Spinal cord (tissue), 10 donors: ENCODE data around the gene CRMP1. TPM values are rescaled to one million over a fixed set of nuclear protein-coding genes. Genes with fewer than 3 reads are reported as not detected.

Source experiments
- DNase-seq, 6 donors: peaks; one replicate each; pipeline versions ENCODE4 v3.0.0 to v3.0.0-alpha.2; 2013 to 2015; ENCODE audit warnings: low spot score in 6 of 6, low read depth in 4 of 6
- H3K27ac ChIP-seq: one replicate; pipeline ENCODE4 v1.5.1; 2013; ENCODE audit warnings: low read depth, low read length, control low read depth
- H3K27me3 ChIP-seq: one replicate; pipeline ENCODE4 v1.6.1; 2013; ENCODE audit warnings: low read length; ENCODE audit not compliant: control insufficient read depth, insufficient read depth
- H3K36me3 ChIP-seq: one replicate; pipeline ENCODE4 v1.6.1; 2013; ENCODE audit warnings: low read length; ENCODE audit not compliant: control insufficient read depth, insufficient read depth
- H3K4me1 ChIP-seq: one replicate; pipeline ENCODE4 v1.6.1; 2013; ENCODE audit warnings: low read length; ENCODE audit not compliant: control insufficient read depth, insufficient read depth
- H3K4me3 ChIP-seq: one replicate; pipeline ENCODE4 v1.5.1; 2013; ENCODE audit warnings: low read depth, low read length, control low read depth
- H3K9me3 ChIP-seq: one replicate; pipeline ENCODE4 v1.6.1; 2013; ENCODE audit warnings: low read length; ENCODE audit not compliant: control insufficient read depth, insufficient read depth
- WGBS: methylation state at CpG from one replicate; pipeline ENCODE4 v1.1.5; 2013; ENCODE audit warnings: missing lambda C conversion rate; ENCODE audit not compliant: insufficient coverage; 5-methylcytosine and 5-hydroxymethylcytosine counted together
- polyA plus RNA-seq, 2 donors: library from polyadenylated mRNA; unstranded; fragments of 120-200 nt; gene quantifications; one replicate each; pipeline ENCODE4 v1.2.1, GENCODE V29; 2013; ENCODE audit not compliant: insufficient read length in 2 of 2
- small RNA-seq: library from RNA; depleted of rRNA; stranded (forward); fragments of <200 nt; gene quantifications from one replicate; pipeline ENCODE3, GENCODE V24; 2014; ENCODE audit warnings: low replicate concordance
- total RNA-seq, 2 donors: library from RNA; depleted of rRNA in 1 of 2; stranded (reverse); fragments of 120-200 nt in 1 of 2; fragments of >200 nt in 1 of 2; gene quantifications; one replicate each; pipeline versions ENCODE4 v1.2.3 to v1.2.4, GENCODE V29; 2013 to 2014
- donor health status: healthy.

CRMP1 gene
- total and polyA plus RNA-seq, 4 donors, result 99.1 to 506 (median 301) TPM

DNA sequence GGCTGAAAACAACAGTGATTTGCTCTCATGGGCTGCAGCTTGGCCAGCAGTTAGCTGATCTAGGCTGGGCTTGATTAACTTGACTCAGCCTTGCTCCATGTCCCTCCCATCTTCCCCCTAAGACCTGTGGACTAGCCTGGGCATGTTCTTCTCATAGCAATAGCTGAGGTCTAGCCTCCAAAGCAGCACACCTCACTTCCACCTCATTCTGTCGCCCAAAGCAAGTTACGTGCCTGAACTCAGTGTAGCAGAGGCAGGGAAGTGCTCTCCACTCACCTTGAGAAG lies 119.7 kb downstream of the CRMP1 start:
- no peak overlapping the region for H3K27ac ChIP-seq
- no peaks in the 10 kb centered on the region for H3K4me1 ChIP-seq
- no peak for DNase-seq
- WGBS, result 93% methylated on average over 2 of the region's 2 CpGs
- peaks cover 11% of the 10 kb centered on the region for H3K36me3 ChIP-seq
- no peak overlapping the region for H3K4me3 ChIP-seq
- H3K9me3 ChIP-seq, result peaks cover 11% of the 10 kb centered on the region
- no peaks in the 10 kb centered on the region for H3K27me3 ChIP-seq

DNA sequence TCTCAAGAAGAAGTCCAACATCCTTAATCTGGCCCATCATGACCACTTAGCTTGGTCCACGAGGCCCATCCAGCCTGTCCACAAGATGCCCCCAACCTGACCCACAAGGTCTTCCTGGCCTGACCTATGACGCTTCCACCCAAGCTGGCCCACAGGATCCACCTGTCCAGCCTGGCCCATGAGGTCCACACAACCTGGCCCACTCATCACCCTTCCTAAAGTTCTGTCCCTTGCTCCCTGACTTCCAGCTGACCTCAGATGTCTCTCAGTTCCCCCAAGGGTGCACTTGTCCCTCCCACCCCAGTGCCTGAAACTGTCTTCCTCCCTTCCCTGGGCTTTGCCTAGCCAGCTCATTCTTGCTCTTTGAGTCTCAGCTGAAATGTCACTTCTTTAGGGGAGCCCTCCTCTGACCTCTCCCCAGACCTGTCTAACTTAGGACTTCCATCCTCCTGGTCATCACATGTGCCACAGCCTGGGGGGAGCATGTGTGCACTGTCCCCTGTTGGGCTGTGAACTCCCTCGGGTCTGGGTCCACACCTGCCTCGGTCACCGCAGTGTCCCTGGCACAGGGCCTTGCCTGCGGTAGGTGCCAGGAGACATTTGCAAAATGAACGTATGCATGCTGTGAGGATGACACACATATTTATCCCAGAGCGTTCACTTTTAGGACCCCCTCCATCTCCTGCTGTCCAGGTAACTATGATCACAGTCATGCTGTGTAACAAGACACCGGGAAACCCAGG lies 120.2 kb downstream of the CRMP1 start:
- H3K27me3 ChIP-seq, result no peaks in the 10 kb centered on the region
- no peak overlapping the region for H3K27ac ChIP-seq
- H3K4me3 ChIP-seq, result no peak overlapping the region
- H3K4me1 ChIP-seq, result no peaks in the 10 kb centered on the region
- DNase-seq, result no peak
- H3K36me3 ChIP-seq, result peaks cover 16% of the 10 kb centered on the region
- WGBS, result 81% methylated on average over 9 of the region's 9 CpGs
- H3K9me3 ChIP-seq, result peaks cover 11% of the 10 kb centered on the region

Small RNA genes lying within 50 kb of the gene (small RNA-seq; reads per million reads assigned to genes)
- not detected for gene MIR378D1

Other genes starting within 250 kb of the CRMP1 start
- gene EVC2, start 184.5 kb downstream of the CRMP1 start, total RNA-seq, result 1 to 10 TPM; 2.6 to 6.6 TPM
- gene EVC2, start 184.5 kb downstream of the CRMP1 start, polyA plus RNA-seq, result 1 to 10 TPM; 1.7 to 2.0 TPM
- gene EVC, start 181.9 kb downstream of the CRMP1 start, total RNA-seq, result 10 to 100 TPM; 10.9 to 20.8 TPM
- 10 to 100 TPM in 1 of 2 donors, 1 to 10 TPM in 1; 9.9 to 10.0 TPM for gene EVC, start 181.9 kb downstream of the CRMP1 start, polyA plus RNA-seq
- 1 to 10 TPM; 1.9 to 6.4 TPM for gene C4orf50, start 125.3 kb upstream of the CRMP1 start, total RNA-seq
- gene C4orf50, start 125.3 kb upstream of the CRMP1 start, polyA plus RNA-seq, result 1 to 10 TPM; 2.6 to 2.9 TPM